Measurements from ENCODE around the gene PHLDB2.
A peak's percentile ranks its signal among the peaks of the same experiment; 100 is the strongest.

The PHLDB2 gene

GRCh38 chr3:111852540-111852939 is 6.5 kb upstream of the PHLDB2 start:
- DNase-seq, result no peak

GRCh38 chr3:111853068-111853467 is 6.0 kb upstream of the PHLDB2 start:
- no peak for DNase-seq

GRCh38 chr3:111854990-111855389 is 4.1 kb upstream of the PHLDB2 start:
- no peak for DNase-seq

- DNase-seq, result no peak
These were observed 2.6 kb upstream of the PHLDB2 start for GRCh38 chr3:111856501-111856900.

- DNase-seq, result no peak
These were observed 1.6 kb upstream of the PHLDB2 start for GRCh38 chr3:111857474-111857873.

- no peak for DNase-seq
These were observed 423 bp upstream of the PHLDB2 start for GRCh38 chr3:111858642-111859041.

GRCh38 chr3:111859974-111860859 is 1.2 kb downstream of the PHLDB2 start:
- DNase-seq, result peak; percentile 79

- DNase-seq, result no peak
These were observed 2.3 kb downstream of the PHLDB2 start for GRCh38 chr3:111861391-111861790.

GRCh38 chr3:111862415-111862814 is 3.4 kb downstream of the PHLDB2 start:
- no peak for DNase-seq

GRCh38 chr3:111862974-111863373 is 3.9 kb downstream of the PHLDB2 start:
- no peak for DNase-seq

- DNase-seq, result no peak
These were observed 5.1 kb downstream of the PHLDB2 start for GRCh38 chr3:111863942-111864694.

GRCh38 chr3:111864821-111865656 is 6.0 kb downstream of the PHLDB2 start:
- no peak for DNase-seq

- DNase-seq, result no peak
These were observed 8.9 kb downstream of the PHLDB2 start for GRCh38 chr3:111867889-111868426.

- DNase-seq, result no peak
These were observed 11.6 kb downstream of the PHLDB2 start for GRCh38 chr3:111870620-111871019.

GRCh38 chr3:111871809-111872623 is 13.0 kb downstream of the PHLDB2 start:
- no peak for DNase-seq

GRCh38 chr3:111872979-111873378 is 13.9 kb downstream of the PHLDB2 start:
- no peak for DNase-seq

GRCh38 chr3:111874177-111874820 is 15.2 kb downstream of the PHLDB2 start:
- no peak for DNase-seq

- no peak for DNase-seq
These were observed 22.4 kb downstream of the PHLDB2 start for GRCh38 chr3:111881480-111881879.

GRCh38 chr3:111882194-111882593 is 23.1 kb downstream of the PHLDB2 start:
- DNase-seq, result no peak

- no peak for DNase-seq
These were observed 23.7 kb downstream of the PHLDB2 start for GRCh38 chr3:111882799-111883198.

- DNase-seq, result no peak
These were observed 25.4 kb downstream of the PHLDB2 start for GRCh38 chr3:111884411-111885018.
